Endodermal cell (in vitro differentiated cells): ENCODE measurements around the gene GNAI2. TPM values are rescaled to one million over a fixed set of nuclear protein-coding genes. Genes with fewer than 3 reads are reported as not detected.

ENCODE experiments used
- DNase-seq: peaks from one replicate; pipeline ENCODE4 v3.0.0-alpha.2; 2017
- H3K27ac ChIP-seq: 2 replicates; pipeline ENCODE4 v1.5.1; 2013; ENCODE audit warnings: mild to moderate bottlenecking, low read depth, low read length, moderate library complexity
- H3K27me3 ChIP-seq: 2 replicates; pipeline ENCODE4 v1.6.1; 2013; ENCODE audit warnings: mild to moderate bottlenecking, low read length, moderate library complexity; ENCODE audit not compliant: insufficient read depth, control insufficient read depth, poor library complexity, severe bottlenecking
- H3K36me3 ChIP-seq: 2 replicates; pipeline ENCODE4 v1.7.0; 2013; ENCODE audit warnings: mild to moderate bottlenecking, low read length, moderate library complexity; ENCODE audit not compliant: control insufficient read depth, insufficient read depth
- H3K4me1 ChIP-seq: one replicate; pipeline ENCODE4 v1.7.0; 2013; ENCODE audit warnings: low read length; ENCODE audit not compliant: control insufficient read depth, insufficient read depth
- H3K4me3 ChIP-seq: 2 replicates; pipeline ENCODE4 v1.5.1; 2013; ENCODE audit warnings: mild to moderate bottlenecking, low read length, moderate library complexity
- H3K9ac ChIP-seq: 2 replicates; pipeline ENCODE4 v1.6.1; 2013; ENCODE audit warnings: mild to moderate bottlenecking, low read length, moderate library complexity; ENCODE audit not compliant: poor library complexity, severe bottlenecking; ENCODE audit errors: extremely low read depth
- H3K9me3 ChIP-seq: 2 replicates; pipeline ENCODE4 v1.6.1; 2013; ENCODE audit warnings: mild to moderate bottlenecking, low read length, moderate library complexity; ENCODE audit not compliant: control insufficient read depth
- H3K27ac Mint-ChIP-seq: 2 replicates; pipeline ENCODE4 v1.8.0; 2020; ENCODE audit warnings: mixed read lengths
- H3K27me3 Mint-ChIP-seq: 2 replicates; pipeline ENCODE4 v1.8.0; 2021; ENCODE audit warnings: mild to moderate bottlenecking, mixed read lengths; ENCODE audit not compliant: insufficient read depth
- H3K36me3 Mint-ChIP-seq: 2 replicates; pipeline ENCODE4 v1.8.0; 2020; ENCODE audit warnings: low read depth, mixed read lengths
- H3K4me1 Mint-ChIP-seq: 2 replicates; pipeline ENCODE4 v1.8.0; 2020; ENCODE audit warnings: mixed read lengths
- H3K4me3 Mint-ChIP-seq: 2 replicates; pipeline ENCODE4 v1.8.0; 2020; ENCODE audit warnings: mild to moderate bottlenecking, moderate library complexity, mixed read lengths
- H3K9me3 Mint-ChIP-seq: 2 replicates; pipeline ENCODE4 v1.8.0; 2020; ENCODE audit warnings: mild to moderate bottlenecking, mixed read lengths
- WGBS, 2 experiments: methylation state at CpG; one replicate each; pipeline versions ENCODE4 v1.1.5 to v1.1.7; 2013; ENCODE audit warnings: missing lambda C conversion rate in 2 of 2, mixed read lengths in 1 of 2; ENCODE audit not compliant: insufficient coverage in 1 of 2, insufficient read length in 1 of 2; 5-methylcytosine and 5-hydroxymethylcytosine counted together
- total RNA-seq, 2 donors: library from RNA; stranded (reverse); fragmentation: NEBNext Ultra II Directional in 1 of 2; extraction: Animal tissue kit (Norgen Biotek cat#: 25700) in 1 of 2; gene quantifications; 2 replicates in 1 of 2; 3 replicates in 1 of 2; pipeline ENCODE4 v1.2.1, GENCODE V29; 2021
- TF ChIP-seq, protein P1 (sequence below): fragments of 200-600 bp; sonication (generic); conservative IDR thresholded peaks from 2 replicates; pipeline ENCODE4 v1.5.0; 2021; ENCODE audit warnings: antibody characterized with exemption, mild to moderate bottlenecking

GNAI2 gene
- total RNA-seq, 2 donors from 2014 or later, result 243 to 278 TPM

DNA sequence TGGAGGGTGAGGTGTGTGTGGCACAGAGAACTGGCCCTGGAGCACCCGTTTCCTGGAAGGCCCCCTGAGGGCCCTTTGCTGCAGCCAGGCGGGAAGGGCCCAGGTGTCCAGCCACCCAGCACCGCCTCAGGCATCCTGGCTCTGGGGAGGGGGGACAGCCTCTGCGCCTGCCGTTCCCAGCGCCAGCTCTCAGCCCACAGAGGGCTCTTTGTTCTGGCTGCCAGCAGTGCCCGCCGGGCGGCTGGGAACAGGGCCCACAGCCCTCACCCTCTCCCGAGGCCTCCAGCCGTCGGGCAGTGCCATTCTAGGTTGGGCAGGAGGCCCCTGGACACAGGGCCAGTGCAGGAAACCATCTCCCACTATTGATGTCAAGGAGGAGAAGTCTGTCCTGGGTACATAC lies 22.6 kb upstream of the GNAI2 start:
- no peaks in the 10 kb centered on the region for H3K36me3 Mint-ChIP-seq
- no peaks in the 10 kb centered on the region for H3K27me3 ChIP-seq
- WGBS, 2 experiments, result 90 to 95% methylated on average over 5 to 12 of the region's 12 CpGs
- no peaks in the 10 kb centered on the region for H3K9me3 ChIP-seq
- no peak overlapping the region for H3K4me3 ChIP-seq
- H3K27ac Mint-ChIP-seq, result no peak overlapping the region
- peaks cover 4% of the 10 kb centered on the region for H3K27me3 Mint-ChIP-seq
- H3K4me1 Mint-ChIP-seq, result no peaks in the 10 kb centered on the region
- no peaks in the 10 kb centered on the region for H3K9me3 Mint-ChIP-seq
- DNase-seq, result no peak
- H3K27ac ChIP-seq, result no peak overlapping the region
- no peaks in the 10 kb centered on the region for H3K36me3 ChIP-seq
- no peaks in the 10 kb centered on the region for H3K4me1 ChIP-seq
- no peak overlapping the region for H3K9ac ChIP-seq
- H3K4me3 Mint-ChIP-seq, result no peak overlapping the region
- TF ChIP-seq, protein P1, sequence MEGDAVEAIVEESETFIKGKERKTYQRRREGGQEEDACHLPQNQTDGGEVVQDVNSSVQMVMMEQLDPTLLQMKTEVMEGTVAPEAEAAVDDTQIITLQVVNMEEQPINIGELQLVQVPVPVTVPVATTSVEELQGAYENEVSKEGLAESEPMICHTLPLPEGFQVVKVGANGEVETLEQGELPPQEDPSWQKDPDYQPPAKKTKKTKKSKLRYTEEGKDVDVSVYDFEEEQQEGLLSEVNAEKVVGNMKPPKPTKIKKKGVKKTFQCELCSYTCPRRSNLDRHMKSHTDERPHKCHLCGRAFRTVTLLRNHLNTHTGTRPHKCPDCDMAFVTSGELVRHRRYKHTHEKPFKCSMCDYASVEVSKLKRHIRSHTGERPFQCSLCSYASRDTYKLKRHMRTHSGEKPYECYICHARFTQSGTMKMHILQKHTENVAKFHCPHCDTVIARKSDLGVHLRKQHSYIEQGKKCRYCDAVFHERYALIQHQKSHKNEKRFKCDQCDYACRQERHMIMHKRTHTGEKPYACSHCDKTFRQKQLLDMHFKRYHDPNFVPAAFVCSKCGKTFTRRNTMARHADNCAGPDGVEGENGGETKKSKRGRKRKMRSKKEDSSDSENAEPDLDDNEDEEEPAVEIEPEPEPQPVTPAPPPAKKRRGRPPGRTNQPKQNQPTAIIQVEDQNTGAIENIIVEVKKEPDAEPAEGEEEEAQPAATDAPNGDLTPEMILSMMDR, result no peak

DNA sequence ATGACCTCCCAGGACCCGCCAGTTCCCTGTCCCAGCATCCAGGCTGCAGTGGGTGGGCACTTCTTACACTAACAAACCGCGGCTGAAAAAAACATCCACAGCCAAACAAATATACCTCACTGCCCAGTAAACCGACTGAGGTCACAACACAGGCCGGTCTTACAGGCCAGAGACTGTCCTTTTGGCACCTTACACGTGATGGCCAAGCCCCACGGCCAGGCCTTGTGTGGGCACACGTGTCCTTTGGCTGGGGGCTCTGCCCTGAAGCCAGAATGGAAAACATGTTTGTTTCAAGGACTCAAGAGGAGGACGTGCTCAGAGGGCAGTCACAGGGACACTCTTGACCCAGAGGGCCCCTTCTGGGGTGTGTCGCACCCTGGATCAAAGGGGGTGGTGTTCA lies 21.2 kb upstream of the GNAI2 start:
- no peaks in the 10 kb centered on the region for H3K4me1 Mint-ChIP-seq
- H3K4me3 ChIP-seq, result no peak overlapping the region
- no peak for DNase-seq
- H3K4me1 ChIP-seq, result no peaks in the 10 kb centered on the region
- 83 to 88% methylated on average over 9 to 10 of the region's 10 CpGs for WGBS, 2 experiments
- no peak overlapping the region for H3K27ac ChIP-seq
- peaks cover 7% of the 10 kb centered on the region for H3K27me3 ChIP-seq
- H3K9ac ChIP-seq, result no peak overlapping the region
- H3K9me3 Mint-ChIP-seq, result no peaks in the 10 kb centered on the region
- H3K36me3 ChIP-seq, result no peaks in the 10 kb centered on the region
- H3K4me3 Mint-ChIP-seq, result no peak overlapping the region
- peaks cover 4% of the 10 kb centered on the region for H3K27me3 Mint-ChIP-seq
- H3K27ac Mint-ChIP-seq, result no peak overlapping the region
- H3K36me3 Mint-ChIP-seq, result no peaks in the 10 kb centered on the region
- TF ChIP-seq, protein P1, result no peak
- H3K9me3 ChIP-seq, result no peaks in the 10 kb centered on the region

DNA sequence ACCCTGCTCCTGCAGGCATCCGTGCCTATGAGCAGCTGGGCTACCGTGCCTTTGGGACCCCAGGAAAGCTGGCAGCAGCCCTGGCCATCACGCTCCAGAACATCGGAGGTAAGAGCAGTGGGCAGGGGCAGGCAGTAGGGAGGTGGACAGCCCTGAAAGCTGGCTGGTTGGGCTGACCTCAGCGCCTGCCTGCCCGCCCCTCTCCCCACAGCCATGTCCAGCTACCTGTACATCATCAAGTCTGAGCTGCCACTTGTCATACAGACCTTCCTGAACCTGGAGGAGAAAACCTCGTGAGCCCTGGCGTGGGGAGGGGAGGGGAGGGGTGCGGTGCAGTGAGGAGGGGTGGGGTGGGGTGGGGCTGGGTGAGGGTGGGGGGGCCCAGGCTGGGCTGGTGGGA lies 20.5 kb upstream of the GNAI2 start:
- no peaks in the 10 kb centered on the region for H3K36me3 Mint-ChIP-seq
- H3K27me3 Mint-ChIP-seq, result peaks cover 4% of the 10 kb centered on the region
- no peaks in the 10 kb centered on the region for H3K4me1 Mint-ChIP-seq
- H3K9me3 Mint-ChIP-seq, result no peaks in the 10 kb centered on the region
- Histone ChIP-seq H3K4me1 (no peaks in the 10 kb centered on the region), H3K9ac (no peak overlapping the region), H3K27me3 (peaks cover 7% of the 10 kb centered on the region), H3K4me3 (no peak overlapping the region), H3K36me3 (no peaks in the 10 kb centered on the region), H3K27ac (no peak overlapping the region), H3K9me3 (no peaks in the 10 kb centered on the region)
- 77 to 89% methylated on average over 5 to 6 of the region's 9 CpGs for WGBS, 2 experiments
- no peak overlapping the region for H3K4me3 Mint-ChIP-seq
- H3K27ac Mint-ChIP-seq, result no peak overlapping the region
- DNase-seq, result no peak
- TF ChIP-seq, protein P1, result no peak
